ENCODE measurements around the gene SH3TC1.

SH3TC1 gene

DNA sequence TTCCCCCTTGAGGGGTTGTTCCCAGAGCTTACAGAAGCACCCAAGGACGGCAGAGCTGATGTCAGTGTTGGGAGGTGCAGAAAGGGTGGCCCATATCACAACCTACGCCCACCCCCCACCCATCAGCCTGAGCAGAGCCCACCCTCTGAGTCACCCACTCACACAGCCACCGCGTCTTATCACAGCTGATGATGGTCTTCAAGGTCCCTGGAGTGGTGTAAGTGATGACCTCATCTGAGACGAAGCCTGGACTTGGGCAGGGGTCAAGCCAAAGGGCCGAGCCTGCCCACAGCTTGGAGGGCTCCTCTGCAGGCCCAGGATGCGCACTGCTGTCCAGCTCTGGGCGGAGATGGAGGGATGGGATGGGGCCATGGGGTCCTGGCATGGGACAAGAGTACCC lies 67.4 kb downstream of the SH3TC1 start:
- H3K4me3 ChIP-seq (ENCODE audit: low read depth, low read length): no peak overlapping the region
- TF ChIP-seq, protein P1, sequence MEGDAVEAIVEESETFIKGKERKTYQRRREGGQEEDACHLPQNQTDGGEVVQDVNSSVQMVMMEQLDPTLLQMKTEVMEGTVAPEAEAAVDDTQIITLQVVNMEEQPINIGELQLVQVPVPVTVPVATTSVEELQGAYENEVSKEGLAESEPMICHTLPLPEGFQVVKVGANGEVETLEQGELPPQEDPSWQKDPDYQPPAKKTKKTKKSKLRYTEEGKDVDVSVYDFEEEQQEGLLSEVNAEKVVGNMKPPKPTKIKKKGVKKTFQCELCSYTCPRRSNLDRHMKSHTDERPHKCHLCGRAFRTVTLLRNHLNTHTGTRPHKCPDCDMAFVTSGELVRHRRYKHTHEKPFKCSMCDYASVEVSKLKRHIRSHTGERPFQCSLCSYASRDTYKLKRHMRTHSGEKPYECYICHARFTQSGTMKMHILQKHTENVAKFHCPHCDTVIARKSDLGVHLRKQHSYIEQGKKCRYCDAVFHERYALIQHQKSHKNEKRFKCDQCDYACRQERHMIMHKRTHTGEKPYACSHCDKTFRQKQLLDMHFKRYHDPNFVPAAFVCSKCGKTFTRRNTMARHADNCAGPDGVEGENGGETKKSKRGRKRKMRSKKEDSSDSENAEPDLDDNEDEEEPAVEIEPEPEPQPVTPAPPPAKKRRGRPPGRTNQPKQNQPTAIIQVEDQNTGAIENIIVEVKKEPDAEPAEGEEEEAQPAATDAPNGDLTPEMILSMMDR (IDR thresholded peaks at IDR 0.05; ENCODE audit: insufficient read depth, low read length, missing control alignments): no peak
- ChIA-PET POLR2A (no interaction called here), CTCF (interaction anchor here (1.5 to 13.7 kb wide), 3 partner anchors 24 to 143 kb away, joined by 5 to 117 read pairs (median 5); no protein-coding TSS in a partner anchor)
- DNase-seq (ENCODE audit: low read depth, low spot score): no peak

- no peak for DNase-seq (ENCODE audit: low read depth, low spot score)
- ChIA-PET CTCF (interaction anchor here (1.5 to 13.7 kb wide), 5 partner anchors 9 to 142 kb away, joined by 5 to 117 read pairs (median 5); no protein-coding TSS in a partner anchor), POLR2A (no interaction called here)
- TF ChIP-seq, protein P1 (IDR thresholded peaks at IDR 0.05; ENCODE audit: insufficient read depth, low read length, missing control alignments): peak; percentile 73
- no peak overlapping the region for H3K4me3 ChIP-seq (ENCODE audit: low read depth, low read length)
Observed at GRCh38 chr4:8267077-8267476, 68.0 kb downstream of the SH3TC1 start.

DNA sequence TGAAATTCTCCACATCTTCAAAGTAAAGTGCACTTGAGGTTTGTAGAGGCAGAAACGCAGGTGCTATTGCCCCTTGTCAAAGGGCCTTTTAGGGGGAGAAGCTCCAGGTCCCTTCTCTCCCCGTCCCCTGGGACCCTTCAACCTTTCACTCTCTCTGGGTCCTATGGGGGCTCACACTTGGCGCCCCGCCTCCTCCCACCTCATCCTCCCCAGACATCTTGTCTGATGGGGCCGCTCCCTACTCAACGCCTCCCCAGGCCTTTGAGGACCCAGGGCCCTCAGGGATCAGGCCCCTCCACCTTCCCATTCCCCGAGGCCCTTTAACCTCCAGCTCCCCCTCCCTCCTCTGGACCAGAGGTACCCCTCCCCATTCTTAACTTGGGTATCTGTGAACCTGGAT lies 69.1 kb downstream of the SH3TC1 start:
- no peak for DNase-seq (ENCODE audit: low read depth, low spot score)
- CTCF ChIA-PET: interaction anchor here (1.2 to 13.7 kb wide), 4 partner anchors 8 to 134 kb away, joined by 5 to 117 read pairs (median 6); no protein-coding TSS in a partner anchor
- no peak overlapping the region for H3K4me3 ChIP-seq (ENCODE audit: low read depth, low read length)
- TF ChIP-seq, protein P1 (IDR thresholded peaks at IDR 0.05; ENCODE audit: insufficient read depth, low read length, missing control alignments): no peak
- POLR2A ChIA-PET: no interaction called here

- TF ChIP-seq, protein P1 (IDR thresholded peaks at IDR 0.05; ENCODE audit: insufficient read depth, low read length, missing control alignments): no peak
- POLR2A ChIA-PET: interaction anchor here (1.0 kb wide), 1 partner anchor 8 kb away, joined by 4 read pairs; no protein-coding TSS in a partner anchor
- no peak for DNase-seq (ENCODE audit: low read depth, low spot score)
- no peak overlapping the region; the same call in 1 of the 2 replicates for H3K4me3 ChIP-seq (ENCODE audit: low read depth, low read length)
- CTCF ChIA-PET: interaction anchor here (1.2 to 13.7 kb wide), 3 partner anchors 27 to 133 kb away, joined by 4 to 117 read pairs (median 5); no protein-coding TSS in a partner anchor
Observed at GRCh38 chr4:8268901-8269534, 69.9 kb downstream of the SH3TC1 start.

DNA sequence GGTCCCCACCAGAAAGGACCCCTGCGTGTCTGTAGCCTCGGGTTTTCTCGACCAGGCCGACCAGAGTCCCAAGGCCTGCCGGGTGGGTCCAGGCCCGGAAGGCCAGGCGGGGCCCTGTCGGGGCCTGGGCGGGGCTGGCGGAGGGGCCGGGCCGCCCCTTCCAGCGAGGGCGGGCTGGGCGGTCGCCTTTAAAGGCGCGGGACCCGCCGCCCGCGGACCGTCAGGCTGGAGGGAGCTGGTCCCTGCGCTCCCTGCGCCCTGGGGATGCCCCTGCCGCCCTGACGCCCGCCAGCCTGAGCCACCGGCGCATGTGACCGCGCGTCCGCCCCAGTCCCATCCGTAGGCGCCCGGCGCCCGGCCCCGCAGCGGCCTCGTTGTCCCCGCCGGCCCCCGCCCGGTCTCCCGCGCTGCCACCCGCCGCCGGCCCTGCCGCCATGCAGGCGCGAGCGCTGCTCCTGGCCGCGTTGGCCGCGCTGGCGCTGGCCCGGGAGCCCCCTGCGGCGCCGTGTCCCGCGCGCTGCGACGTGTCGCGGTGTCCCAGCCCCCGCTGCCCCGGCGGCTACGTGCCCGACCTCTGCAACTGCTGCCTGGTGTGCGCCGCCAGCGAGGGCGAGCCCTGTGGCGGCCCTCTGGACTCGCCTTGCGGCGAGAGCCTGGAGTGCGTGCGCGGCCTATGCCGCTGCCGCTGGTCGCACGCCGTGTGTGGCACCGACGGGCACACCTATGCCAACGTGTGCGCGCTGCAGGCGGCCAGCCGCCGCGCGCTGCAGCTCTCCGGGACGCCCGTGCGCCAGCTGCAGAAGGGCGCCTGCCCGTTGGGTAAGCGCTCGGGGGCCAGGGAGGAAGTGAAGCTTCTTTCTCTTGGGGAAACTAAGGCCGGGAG lies 70.7 kb downstream of the SH3TC1 start, which contains the start of gene HTRA3:
Gene HTRA3 (plus strand): TSS at position 220 of the 883 bp plus-strand sequence. CDS start 215 bp downstream, at position 435.
- POLR2A ChIA-PET: interaction anchor here (1.0 kb wide), 1 partner anchor 9 kb away, joined by 4 read pairs; no protein-coding TSS in a partner anchor

More for the DNA sequence above, 70.7 kb downstream of the SH3TC1 start, which contains the start of gene HTRA3:
- TF ChIP-seq, protein P1 (IDR thresholded peaks at IDR 0.05; ENCODE audit: insufficient read depth, low read length, missing control alignments): no peak
- peak within 1 kb of the TSS; percentile 40 for H3K4me3 ChIP-seq (ENCODE audit: low read depth, low read length)
- no peak for DNase-seq (ENCODE audit: low read depth, low spot score)
- CTCF ChIA-PET: interaction anchor here (1.2 to 13.7 kb wide), 2 partner anchors 28 to 132 kb away, joined by 4 to 117 read pairs; no protein-coding TSS in a partner anchor
